ENCODE results near the gene ATP8A2. TPM values are rescaled to one million over a fixed set of nuclear protein-coding genes. Genes with fewer than 3 reads are reported as not detected.

Gene ATP8A2
- total and polyA plus RNA-seq, 10 of the 15 experiments (the other 5 are each of a cell fraction or from before 2014, with no cell fraction given), result 0.01 to 0.04 (median 0.04) TPM; not detected in 7

DNA sequence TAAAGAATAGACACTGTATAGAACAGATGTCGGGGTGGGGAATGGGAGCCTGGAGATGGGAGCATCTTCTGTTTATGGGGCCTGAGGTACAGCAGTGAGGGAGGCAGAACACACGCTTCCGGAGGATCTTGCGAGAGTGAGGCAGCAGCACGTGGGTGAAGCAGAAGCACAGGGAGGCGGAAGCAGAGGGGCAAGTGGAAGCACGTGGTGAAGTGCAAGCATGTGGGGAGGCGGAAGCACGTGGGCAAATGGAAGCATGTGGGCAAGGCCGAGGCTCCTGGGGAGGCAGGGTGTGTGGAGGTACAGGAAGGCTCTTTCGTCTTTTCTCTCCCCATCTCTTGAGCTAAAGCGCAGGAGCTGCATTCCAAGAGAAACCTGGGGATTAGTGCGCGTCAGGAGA lies 198.4 kb downstream of the ATP8A2 start:
- H2AFZ ChIP-seq (ENCODE audit: control insufficient read depth, low read depth, low read length), result no peak overlapping the region
- H3K27ac ChIP-seq (ENCODE audit: control insufficient read depth, insufficient read depth), result no peak overlapping the region
- H3K4me1 ChIP-seq (ENCODE audit: control insufficient read depth, insufficient read depth, low read length), result no peaks in the 10 kb centered on the region
- no peaks in the 10 kb centered on the region for H3K9me3 ChIP-seq (replicated peaks; ENCODE audit: control insufficient read depth, insufficient read depth, low read length)
- FAIRE-seq, result no peak
- no peaks in the 10 kb centered on the region for H3K36me3 ChIP-seq (ENCODE audit: control insufficient read depth in 2 of 2, insufficient read depth in 2 of 2, low read length in 1 of 2)
- H4K20me1 ChIP-seq (ENCODE audit: control insufficient read depth, insufficient read depth), result no peaks in the 10 kb centered on the region
- BruUV-seq (replicated peaks), result no TSS peak
- no peak for ATAC-seq
- no peak for TF ChIP-seq CBX3 (IDR thresholded peaks at IDR 0.05; ENCODE audit: borderline replicate concordance, low read depth)
- TF ChIP-seq MEF2B (IDR thresholded peaks at IDR 0.05; ENCODE audit: partially characterized antibody, poor library complexity, severe bottlenecking), result no peak
- TF ChIP-seq, protein P1, sequence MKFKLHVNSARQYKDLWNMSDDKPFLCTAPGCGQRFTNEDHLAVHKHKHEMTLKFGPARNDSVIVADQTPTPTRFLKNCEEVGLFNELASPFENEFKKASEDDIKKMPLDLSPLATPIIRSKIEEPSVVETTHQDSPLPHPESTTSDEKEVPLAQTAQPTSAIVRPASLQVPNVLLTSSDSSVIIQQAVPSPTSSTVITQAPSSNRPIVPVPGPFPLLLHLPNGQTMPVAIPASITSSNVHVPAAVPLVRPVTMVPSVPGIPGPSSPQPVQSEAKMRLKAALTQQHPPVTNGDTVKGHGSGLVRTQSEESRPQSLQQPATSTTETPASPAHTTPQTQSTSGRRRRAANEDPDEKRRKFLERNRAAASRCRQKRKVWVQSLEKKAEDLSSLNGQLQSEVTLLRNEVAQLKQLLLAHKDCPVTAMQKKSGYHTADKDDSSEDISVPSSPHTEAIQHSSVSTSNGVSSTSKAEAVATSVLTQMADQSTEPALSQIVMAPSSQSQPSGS (IDR thresholded peaks at IDR 0.05; ENCODE audit: low read length), result no peak
- TF ChIP-seq, protein P2, sequence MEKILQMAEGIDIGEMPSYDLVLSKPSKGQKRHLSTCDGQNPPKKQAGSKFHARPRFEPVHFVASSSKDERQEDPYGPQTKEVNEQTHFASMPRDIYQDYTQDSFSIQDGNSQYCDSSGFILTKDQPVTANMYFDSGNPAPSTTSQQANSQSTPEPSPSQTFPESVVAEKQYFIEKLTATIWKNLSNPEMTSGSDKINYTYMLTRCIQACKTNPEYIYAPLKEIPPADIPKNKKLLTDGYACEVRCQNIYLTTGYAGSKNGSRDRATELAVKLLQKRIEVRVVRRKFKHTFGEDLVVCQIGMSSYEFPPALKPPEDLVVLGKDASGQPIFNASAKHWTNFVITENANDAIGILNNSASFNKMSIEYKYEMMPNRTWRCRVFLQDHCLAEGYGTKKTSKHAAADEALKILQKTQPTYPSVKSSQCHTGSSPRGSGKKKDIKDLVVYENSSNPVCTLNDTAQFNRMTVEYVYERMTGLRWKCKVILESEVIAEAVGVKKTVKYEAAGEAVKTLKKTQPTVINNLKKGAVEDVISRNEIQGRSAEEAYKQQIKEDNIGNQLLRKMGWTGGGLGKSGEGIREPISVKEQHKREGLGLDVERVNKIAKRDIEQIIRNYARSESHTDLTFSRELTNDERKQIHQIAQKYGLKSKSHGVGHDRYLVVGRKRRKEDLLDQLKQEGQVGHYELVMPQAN (conservative IDR thresholded peaks at IDR 0.05), result no peak
- no peak for TF ChIP-seq STAT1 (conservative IDR thresholded peaks at IDR 0.05)
- no peak for DNase-seq (ENCODE audit: low read depth, low spot score)
- 53% methylated on average over 14 of the region's 14 CpGs for whole genome bisulfite sequencing (ENCODE audit: insufficient coverage, insufficient replicate concordance, low lambda C conversion rate, missing lambda C conversion rate)
- RAD21 ChIA-PET (ENCODE audit: unreplicated experiment), result no interaction called here
- SMC1A ChIA-PET (ENCODE audit: uncharacterized antibody, unreplicated experiment), result no interaction called here
- H3K79me2 ChIP-seq (ENCODE audit: control insufficient read depth, insufficient read depth, low read length), result no peaks in the 10 kb centered on the region
- intact Hi-C loops (cut with micrococcal nuclease; ENCODE audit: unreplicated experiment) (loop anchor here (5.0 kb wide), 1 partner anchor 1127 kb away; no protein-coding TSS in a partner anchor), in situ Hi-C loops (cut with MboI) (loop anchor here (5.0 kb wide), 1 partner anchor 492 kb away; no protein-coding TSS in a partner anchor)
- POLR2A ChIA-PET, result no interaction called here
- H3K4me3 ChIP-seq, result no peak overlapping the region
- H3K4me2 ChIP-seq (ENCODE audit: control insufficient read depth, insufficient read depth), result no peak overlapping the region
- H3K27me3 ChIP-seq (replicated peaks in 1 of 2; ENCODE audit: control insufficient read depth in 2 of 2, insufficient read depth in 2 of 2, low read length in 1 of 2), result peaks cover 0 to 4% of the 10 kb centered on the region in 2 experiments; a peak in 1 of 4 replicates
- CTCF ChIA-PET, result no interaction called here
- H3K9ac ChIP-seq (ENCODE audit: control insufficient read depth, insufficient read depth, low read length), result no peak overlapping the region

Measured in GM12878 (cell line).